Glomerular visceral epithelial cell (primary cell): ENCODE results near the gene PPP1CC.
A peak's percentile ranks its signal among the peaks of the same experiment; 100 is the strongest.
"Not testable (repeated sequence)": the region's sequence is repeated elsewhere in the genome, so short reads cannot be mapped to it uniquely, and the experiment has no call there.

ENCODE experiments used
- DNase-seq: peaks from one replicate; pipeline ENCODE4 v3.0.0-alpha.2; 2016; ENCODE audit errors: extremely low spot score

PPP1CC gene

DNA sequence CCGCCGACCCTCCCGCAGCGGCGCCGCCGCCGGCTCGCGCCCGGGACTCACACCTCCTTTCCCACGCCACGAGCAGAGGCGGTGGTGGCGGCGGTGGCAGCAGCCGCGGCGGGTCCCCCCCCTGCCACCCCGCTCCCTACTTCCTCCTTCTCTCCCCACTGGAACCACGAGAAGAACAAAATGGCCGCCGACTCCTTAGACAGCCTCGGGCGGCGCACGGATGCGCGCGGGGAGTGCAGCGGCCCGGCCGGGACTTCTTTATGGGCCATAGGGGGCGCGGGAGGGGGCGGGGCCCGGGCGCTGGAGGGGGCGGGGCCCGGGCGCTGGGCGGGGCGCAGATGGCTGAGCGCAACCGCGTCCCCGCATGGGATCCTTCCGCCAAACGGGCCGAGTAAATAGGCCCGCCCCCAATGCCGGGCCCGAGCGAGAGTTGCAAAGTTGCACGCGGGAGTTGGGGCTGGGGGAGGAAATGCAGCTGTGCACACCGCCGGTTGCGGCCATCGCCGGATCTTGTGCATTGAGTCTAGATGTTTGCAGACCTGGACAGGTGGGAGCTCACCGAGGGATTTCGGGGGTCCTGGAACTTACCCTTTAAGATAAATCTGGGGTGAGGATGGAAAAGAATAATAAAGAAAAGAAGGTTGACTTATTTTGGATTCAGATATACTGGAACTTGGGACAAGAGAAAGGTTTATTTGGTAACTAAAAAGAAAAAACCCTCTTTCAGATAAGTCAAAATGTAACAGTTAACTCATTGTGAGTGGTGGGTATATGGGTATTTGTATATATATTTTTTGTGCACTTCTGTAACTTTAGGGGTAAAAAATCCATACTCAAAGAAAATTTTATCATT lies at the start of gene PPP1CC:
Gene PPP1CC (minus strand): TSS at position 174 of the 853 bp plus-strand sequence. CDS start 184 bp downstream, outside the sequence.
- peak; percentile 94 for DNase-seq

DNA sequence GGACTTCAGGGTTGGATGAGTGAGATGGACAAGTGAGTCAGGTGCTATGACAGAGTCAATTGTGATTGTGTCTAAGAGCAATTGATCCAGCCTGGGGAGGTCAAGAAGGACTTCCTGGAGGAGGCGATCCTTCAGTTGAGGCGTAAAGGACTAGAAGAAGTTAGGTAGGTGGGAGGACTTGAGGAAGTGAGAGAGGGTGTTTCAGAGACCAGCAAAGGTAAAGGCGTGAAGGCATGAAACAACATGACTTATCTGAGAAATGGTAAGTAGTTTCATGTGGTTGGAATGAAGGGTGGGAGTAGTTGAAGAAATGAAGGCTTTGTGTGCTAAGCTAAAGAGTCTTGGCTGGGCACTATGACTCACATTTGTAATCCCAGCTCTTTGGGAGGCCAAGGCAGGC lies 48.9 kb upstream of the PPP1CC start:
- DNase-seq = no peak

DNA sequence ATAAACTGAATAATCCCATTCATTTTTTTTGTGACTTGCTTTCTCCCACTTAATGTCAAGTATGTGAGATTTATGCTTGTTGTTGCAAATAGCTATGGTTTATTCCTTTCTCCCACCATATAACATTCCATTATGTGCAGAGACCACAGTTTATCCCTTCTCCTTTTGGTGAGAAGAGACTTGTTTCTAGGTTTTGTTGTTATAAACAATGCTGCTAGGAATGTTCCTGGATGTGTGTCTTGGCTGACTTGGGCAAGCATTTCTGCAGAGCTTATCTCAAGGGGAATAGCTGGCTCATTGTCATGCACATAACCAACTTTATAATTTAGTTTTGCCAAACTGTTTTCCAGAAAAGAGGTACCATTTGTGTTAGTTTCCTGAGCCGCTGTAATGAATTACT lies 47.6 kb upstream of the PPP1CC start:
- no peak for DNase-seq

DNA sequence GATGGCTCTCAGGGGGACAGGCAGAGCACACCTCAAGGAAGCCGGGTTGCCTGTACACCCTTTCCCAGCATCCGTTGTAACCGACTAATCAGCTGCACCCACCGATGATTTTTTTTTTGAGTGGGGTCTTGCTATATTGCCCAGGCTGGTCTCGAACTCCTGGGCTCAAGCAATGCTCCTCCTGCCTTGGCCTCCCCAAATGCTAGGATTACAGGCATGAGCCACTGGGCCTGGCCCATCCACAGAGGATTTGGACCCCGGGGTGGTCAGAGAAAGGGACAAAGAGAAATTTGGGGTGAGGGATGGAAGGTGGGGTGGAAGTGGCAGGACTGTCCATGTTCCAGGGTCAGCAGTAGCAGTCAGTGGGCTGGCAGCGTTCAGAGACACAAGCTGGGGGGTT lies 43.3 kb upstream of the PPP1CC start:
- no peak for DNase-seq

DNA sequence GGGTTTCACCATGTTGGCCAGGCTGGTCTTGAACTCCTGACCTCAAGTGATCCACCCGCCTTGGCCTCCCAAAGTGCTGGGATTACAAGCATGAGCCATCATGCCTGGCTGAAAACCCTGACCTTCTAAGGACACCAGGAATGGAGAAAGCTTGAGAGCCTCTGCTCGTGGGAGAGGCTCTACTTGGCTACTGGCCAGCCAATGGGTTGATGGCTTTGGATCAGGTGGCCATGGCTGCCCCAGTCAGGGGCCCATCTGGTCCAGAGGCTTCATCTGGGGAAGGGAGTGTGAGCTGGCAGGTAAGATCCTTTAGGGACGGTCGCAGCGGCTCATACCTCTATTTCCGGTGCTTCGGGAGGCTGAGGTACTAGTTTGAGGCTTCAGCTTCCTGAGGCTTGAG lies 42.5 kb upstream of the PPP1CC start:
- DNase-seq = no peak

DNA sequence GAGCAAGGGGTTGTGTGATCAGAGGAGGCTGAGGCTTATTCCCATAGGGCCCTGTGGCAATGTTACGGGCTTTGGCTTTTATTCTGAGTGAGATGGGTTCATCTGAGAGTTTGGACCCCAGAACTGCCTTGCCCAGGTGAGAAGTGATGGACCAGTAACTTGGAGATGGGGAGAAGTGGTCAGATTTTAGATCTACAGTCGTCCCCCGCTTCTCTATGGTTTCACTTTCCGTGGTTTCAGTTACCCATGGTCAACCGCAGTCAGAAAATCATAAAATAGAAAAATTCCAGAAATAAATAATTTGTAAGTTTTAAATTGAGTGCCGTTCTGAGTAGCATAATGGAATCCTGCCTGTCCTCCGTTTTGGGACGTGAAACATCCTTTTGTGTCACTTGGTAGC lies 40.2 kb upstream of the PPP1CC start:
- DNase-seq = no peak

DNA sequence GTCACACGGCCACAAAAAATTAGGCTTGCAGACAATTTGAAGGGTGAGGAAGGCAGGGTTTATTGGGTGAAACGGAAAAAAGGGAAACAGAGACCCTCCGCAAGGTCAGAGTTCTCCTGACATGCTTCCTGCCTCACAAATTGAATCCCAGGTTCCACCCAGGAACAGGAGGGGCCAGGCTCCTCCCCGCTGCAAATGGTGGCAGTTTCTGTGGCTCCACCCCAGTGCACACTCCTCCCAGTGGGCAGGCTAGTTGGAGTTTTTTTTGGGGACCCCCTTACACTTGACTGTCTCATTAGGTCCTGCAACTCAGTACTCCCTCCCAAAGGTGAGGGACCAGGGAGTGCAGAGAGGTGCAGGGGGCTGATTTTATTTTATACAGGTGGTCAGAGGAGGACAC lies 39.4 kb upstream of the PPP1CC start:
- no peak for DNase-seq

DNA sequence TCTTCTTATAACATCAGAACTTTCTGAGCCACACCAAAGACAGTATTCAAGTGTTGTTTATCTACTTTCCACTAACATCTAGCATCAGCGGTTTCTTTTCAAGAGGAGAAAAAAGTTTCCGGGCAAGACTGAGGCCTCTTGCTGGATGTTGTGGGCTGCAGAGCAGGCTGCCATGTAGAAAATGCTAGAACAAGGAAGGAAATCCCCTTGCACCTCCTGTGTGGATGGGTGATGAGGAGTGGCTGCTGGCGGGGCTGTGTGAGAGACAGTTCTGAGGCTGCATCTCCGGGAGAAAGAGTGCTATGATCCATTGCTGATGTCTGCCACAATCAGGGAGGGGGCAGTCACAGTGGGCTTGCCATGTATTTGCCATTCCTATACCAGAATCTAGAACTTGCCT lies 37.8 kb upstream of the PPP1CC start:
- DNase-seq = no peak

DNA sequence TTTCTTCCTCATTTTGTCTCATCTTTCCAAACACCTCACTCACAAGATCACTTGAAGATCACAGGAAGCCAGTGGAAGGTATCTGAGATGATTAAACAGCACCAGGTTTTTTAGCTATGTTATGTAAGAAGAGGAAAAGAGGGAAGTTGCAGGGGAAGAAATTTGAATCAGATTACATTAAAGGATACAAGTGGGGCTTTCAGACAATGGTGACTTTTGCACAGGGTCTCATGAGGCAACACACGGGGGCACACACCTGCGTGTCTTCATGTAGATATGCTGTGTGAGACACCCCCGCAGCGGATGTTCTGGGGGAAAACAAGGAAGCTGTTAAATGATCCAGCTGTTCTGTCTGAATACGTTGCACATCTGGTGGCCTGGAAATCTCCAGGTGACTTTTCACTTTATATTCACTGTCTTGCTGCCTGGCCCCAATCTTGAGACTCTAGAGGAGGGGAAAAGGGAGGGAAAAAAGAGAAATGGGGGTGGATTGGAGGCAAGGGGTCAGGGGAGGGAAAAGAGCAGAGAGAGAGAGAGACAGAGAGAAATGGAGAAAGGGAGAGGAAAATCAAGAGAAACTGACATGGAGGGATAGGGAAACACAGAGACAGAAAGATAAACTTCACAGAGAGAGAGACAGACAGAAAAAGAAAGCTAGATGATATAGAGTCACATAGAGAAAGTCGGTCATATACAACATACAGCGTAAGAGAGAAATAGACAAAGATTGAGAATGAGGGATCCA lies 36.3 kb upstream of the PPP1CC start:
- no peak for DNase-seq

DNA sequence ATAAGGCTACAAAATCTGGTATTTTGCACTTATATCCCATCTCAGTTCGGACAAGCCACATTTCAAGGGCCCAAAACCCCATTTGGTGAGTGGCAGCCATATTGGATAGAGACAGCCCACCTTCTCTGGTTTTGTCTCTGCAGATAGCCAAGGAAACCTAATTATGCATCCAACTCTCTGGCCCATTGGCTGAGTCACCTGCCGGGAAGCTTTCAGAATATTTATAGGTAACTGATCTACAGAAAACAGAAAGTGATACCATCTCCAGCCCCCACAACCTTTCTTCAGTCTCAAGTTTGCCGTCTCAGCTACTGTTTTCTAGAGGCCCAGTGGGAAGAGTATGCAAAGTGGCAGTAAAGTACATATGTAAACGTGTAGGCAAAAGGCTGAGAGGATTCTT lies 33.7 kb upstream of the PPP1CC start:
- DNase-seq = peak; percentile 25

DNA sequence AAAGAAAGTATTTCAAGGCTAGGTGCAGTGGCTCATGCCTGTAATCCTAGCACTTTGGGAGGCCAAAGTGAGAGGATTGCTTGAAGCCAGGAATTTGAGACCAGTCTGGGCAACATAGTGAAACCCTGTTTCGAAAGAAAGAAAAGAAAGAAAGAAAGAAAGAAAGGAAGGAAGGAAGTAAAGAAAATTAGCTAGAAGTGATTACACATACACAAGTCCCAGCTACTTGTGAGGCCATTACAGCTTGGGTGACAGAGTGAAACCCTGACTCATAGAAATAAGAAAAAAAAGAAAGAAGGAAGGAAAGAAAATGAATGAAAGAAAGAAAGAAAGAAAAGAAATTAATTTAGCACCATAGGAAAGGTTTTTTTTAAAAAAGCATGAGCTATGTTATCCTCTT lies 33.3 kb upstream of the PPP1CC start:
- DNase-seq = no peak

DNA sequence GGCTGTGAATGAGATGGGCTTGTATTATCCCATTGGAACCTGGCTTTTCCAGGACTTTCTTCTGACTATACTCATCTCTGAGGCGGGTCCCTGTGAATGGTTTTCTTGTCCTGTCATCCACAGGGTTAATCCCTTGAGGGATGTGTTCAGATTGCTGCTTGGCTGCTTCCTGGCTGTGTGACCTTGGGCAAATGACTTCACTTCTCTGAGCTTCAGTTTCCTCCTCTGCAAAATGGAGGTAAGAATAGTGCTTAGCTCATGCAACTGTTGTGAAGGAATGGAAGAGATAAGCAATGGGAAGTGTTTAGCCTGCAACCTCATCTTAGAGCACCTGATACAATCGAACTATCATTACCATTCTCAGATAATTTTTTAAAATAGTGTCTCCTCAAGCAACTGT lies 32.1 kb upstream of the PPP1CC start:
- DNase-seq = no peak

DNA sequence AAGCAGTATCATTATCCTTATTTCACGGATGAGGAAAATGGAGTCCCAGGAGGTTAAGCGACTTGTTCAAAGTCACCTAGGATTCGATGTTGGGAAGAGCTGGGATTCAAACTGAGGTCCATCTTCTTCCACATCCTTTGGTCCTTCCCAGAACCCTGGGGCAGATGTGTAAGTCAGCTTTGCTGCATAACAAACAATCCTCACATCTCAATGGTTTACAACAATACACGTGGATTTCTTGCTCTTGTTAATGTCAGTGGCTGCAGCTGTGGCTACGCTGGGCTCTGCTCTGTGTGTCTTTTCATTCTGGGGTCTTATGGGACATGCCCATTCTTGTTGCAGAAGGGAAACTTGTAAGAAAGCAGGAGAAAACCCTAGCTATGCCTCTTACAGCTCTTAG lies 26.3 kb upstream of the PPP1CC start:
- DNase-seq = no peak

DNA sequence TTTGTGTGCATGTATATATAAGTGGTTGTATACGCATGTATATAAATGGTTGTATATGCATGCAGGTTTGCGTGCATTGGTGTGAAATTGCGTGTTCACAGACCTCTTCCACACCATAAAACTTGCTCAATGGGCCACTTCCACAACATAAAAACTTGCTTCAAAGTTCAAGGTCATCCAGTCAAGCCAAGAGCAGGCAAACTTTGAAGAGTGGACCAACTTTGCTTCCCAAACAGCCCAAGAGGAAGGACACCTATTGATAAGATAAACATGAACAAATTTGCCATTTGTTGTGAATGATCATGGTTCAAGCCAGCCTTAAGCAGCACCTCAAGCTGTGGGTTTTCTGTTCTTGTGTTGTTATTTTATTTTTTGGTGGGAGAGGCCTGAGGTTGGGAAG lies 25.2 kb upstream of the PPP1CC start:
- no peak for DNase-seq

DNA sequence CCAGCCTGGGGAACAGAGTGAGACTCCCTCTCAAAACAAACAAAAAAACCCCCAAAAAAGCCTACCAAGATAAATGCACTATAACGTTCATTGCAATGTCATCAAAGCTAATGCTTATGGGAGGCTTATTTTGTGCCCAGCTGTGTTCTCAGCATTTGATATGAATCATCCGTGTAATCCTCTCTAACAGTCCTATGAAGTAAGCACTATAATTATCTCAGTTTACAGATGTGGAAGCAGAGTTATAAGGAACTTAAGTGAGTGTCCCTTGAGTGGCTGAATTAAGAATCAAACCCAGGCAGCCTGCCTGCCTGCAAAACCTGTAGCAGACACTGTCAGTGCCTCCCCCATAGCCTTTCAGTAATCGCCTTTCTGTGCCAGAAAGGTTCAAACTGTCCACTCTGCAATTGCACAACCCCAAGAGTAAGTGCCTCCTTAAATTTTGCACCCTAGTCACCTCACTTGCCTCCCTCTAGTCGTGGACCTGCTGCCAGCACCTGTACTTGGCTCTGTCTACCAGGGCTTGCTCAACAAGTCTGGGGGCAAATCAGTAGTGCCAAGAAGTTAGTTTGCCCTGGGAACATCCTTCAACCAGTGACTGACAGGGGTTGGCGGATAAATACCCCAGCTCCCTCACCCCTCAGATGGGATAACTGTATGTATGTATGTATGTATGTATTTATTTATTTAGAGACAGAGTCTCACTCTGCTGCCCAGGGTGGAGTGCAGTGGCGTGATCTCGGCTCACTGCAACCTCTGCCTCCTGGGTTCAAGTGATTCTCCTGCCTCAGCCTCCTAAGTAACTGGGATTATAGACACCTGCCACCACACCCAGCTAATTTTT lies 23.8 kb upstream of the PPP1CC start:
- DNase-seq = no peak

DNA sequence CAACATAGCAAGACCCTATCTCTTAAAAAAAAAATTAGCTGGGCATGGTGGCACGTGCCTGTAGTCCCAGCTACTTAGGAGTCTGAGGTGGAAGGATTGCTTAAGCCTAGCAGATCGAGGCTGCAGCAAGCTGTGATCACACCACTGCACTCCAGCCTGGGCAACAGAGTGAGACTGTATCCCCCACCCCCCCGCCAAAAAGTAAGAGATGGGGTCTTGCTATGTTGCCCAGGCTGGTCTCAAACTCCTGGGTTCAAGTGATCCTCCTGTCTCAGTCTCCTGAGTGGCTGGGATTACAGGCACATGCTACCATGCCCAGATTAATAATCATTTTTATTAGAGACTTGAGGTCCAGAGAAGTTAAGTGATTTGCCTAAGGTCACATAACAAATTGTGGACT lies 22.9 kb upstream of the PPP1CC start:
- not testable (repeated sequence) for DNase-seq

DNA sequence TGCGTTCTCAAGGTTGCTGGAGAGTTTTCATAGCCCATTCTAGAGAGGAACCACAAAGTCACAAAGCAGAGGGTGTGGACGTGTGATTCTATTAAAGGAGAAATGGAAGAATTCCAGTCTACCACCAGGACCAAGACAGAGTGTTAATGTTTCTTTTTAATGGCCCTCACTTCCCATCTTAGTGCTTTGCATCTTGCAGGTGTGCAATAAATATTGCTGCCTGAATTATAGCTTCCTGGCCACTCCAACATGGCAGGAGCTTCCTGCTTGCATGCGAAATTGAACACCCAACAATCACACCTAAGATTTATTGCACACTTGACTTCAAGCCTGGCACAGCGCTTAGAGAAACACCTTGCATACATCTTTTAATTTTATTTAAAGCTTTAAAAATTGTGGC lies 22.4 kb upstream of the PPP1CC start:
- no peak for DNase-seq

DNA sequence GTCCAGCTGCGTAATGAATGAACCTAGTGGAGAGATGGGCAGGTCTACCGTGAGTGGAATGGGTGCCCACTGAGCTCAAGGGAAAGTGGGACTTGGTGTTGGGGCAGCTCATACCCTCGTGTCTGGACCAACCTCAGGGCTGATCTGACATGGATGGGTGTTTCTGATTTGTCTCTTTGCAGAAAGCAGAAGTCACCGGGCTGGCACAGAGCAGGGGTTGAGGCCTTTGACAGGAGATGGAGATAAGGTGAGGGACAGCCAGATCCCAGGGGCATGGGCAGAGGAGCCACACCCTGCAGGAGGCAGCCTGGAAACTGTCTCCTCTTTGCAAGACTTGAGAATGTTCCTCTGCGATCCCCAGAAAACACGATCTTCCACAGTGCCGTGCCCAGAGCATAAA lies 20.9 kb upstream of the PPP1CC start:
- no peak for DNase-seq

DNA sequence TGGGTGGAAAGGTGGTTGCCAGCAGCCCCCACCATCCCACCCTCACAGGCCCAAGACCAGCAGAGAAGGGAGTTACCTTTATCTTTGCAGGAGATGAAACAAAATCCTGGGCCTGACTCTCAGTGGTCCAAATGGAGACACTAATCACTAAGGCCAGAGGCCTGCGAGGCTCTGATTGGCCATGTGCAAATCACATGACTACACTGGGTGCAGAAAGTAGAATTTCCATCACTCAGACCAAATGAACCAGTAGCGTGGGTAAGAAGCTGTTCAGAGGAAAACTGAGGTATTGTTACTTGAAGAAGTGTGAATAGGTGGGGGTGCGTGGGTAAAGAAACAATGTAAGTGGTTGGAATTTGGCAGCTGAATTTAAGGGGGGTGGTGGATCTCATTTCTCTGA lies 20.2 kb upstream of the PPP1CC start:
- DNase-seq = no peak

DNA sequence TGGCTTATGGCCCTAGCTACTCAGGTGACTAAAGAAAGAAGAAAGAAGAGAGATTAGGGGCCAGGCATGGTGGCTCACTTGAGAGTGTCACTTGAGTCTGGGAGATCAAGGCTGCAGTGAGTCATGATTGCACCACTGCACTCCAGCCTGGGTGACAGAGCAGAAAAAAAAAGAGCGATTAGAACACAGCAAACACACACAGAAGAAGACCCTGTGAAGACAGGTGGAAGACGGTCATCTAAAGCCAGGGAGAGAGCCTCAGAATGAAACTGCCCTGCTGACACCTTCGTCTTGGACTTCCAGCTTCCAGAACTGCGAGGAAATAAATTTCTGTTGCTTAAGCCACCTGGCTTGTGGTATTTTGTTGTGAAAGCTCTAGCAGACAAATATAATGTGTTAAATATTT lies 17.5 kb upstream of the PPP1CC start:
- no peak for DNase-seq

DNA sequence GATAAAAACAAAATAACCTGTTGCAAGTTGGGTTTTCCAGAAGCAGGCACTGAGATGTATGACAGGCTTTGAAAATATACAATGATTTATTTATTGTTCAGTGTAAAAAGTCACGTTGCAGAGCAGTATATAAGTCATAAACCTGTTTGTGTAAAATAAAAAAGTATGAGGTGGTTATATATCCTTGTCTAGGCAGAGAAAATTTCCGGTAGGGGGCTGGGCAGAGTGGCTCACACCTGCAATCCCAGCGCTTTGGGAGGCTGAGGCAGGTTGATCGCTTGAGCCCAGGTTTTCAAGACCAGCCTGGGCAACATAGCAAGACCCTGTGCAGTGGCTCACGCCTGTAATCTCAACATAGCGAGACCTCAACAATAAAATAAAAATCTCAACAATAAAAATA lies 16.2 kb upstream of the PPP1CC start:
- no peak for DNase-seq

DNA sequence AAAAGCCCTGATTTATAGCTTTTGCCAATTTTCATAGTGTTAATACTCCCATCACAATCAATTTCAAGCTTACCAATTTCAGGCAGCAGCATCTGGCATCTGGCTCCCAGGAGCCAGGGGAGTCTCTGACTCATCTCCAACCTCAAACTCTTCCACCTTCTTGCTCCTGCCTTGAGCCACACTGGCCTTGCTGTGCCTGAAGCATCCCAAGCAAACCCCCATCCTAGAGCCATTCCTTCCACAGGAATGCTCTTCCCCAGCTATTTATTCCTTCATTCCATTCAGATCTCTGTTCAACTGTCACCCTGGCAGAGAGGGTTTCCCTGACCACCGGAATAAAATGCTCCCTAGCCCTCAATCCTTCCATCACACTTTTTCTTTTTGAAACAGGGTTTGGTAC lies 13.9 kb upstream of the PPP1CC start:
- no peak for DNase-seq
